Prostate gland (tissue), 2 donors: Measurements from ENCODE around the gene GRM8.

Experiments used
- CTCF ChIP-seq, 4 experiments: fragments of 200-600 bp in 2 of 4; fragments of 450-650 bp in 2 of 4; sonication (generic) in 2 of 4; IDR thresholded peaks; 1 replicate in 3 of 4; 2 replicates in 1 of 4; pipeline ENCODE4 v1.5.1; 2016 to 2019; ENCODE audit warnings: antibody characterized with exemption in 4 of 4, mild to moderate bottlenecking in 2 of 4, moderate library complexity in 2 of 4
- POLR2A ChIP-seq: fragments of 450-650 bp; IDR thresholded peaks from one replicate; pipeline ENCODE4 v1.6.1; 2016; ENCODE audit warnings: antibody characterized with exemption, mild to moderate bottlenecking
- POLR2AphosphoS5 ChIP-seq: sonication (generic); formaldehyde crosslinking; IDR thresholded peaks from one replicate; pipeline ENCODE4 v1.6.1; 2017; ENCODE audit warnings: antibody characterized with exemption

DNA sequence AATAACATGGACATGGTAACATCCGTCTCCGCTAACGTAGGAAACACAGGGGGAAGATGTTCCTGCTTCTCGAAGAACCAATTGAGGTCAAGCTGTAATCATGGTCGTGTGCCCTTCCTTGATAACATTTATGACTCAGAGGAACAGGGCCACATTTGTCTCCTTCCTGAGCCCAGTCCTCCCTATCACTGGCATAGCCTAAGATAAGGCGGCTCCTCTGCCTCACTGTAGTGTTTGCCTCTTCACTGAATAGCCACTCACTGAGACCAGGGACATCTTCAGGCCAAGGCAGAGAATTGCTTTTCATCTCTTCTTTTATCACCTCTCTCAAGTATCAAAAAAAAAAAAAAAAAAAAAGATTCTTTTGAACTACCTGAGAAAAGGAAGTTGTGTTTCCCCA, 5.4 kb upstream of the GRM8 start:
- TF ChIP-seq CTCF (IDR thresholded peaks at IDR 0.05): no peak
- TF ChIP-seq POLR2A: no peak
- no peak for TF ChIP-seq POLR2AphosphoS5
